Measurements from ENCODE around the gene CDR2.

The CDR2 gene

GRCh38 chr16:22300427-22301071 is 73.9 kb downstream of the CDR2 start:
- DNase-seq, result no peak

- DNase-seq, result no peak
These were observed 75.4 kb downstream of the CDR2 start for GRCh38 chr16:22299036-22299435.

- peak; percentile 73 for DNase-seq
These were observed 76.3 kb downstream of the CDR2 start for GRCh38 chr16:22297871-22298733.

GRCh38 chr16:22297114-22297870 is 77.1 kb downstream of the CDR2 start, which contains the start of gene POLR3E:
Gene POLR3E (plus strand): TSS chr16:22297409. CDS start chr16:22302969, 5,560 bp downstream.
- peak; percentile 87 for DNase-seq

GRCh38 chr16:22296225-22297113 is 78.0 kb downstream of the CDR2 start:
- DNase-seq, result no peak

Data from NCI-H1105 (cell line).